Loucy (cell line): ENCODE results near the gene CCDC57.

ENCODE experiments used
- H2AFZ ChIP-seq: fragments of 200-600 bp; sonication (generic); 2 replicates; pipeline ENCODE4 v1.6.0; 2016; ENCODE audit warnings: antibody characterized with exemption, mild to moderate bottlenecking, low read length, moderate library complexity
- H3F3A ChIP-seq: fragments of 200-600 bp; 2 replicates; pipeline ENCODE4 v1.6.0; 2016; ENCODE audit warnings: antibody characterized with exemption, low read depth, mild to moderate bottlenecking
- H3K27me3 ChIP-seq: fragments of 200-600 bp; sonication (generic); 2 replicates; pipeline ENCODE4 v1.6.1; 2014; ENCODE audit warnings: low read length, mild to moderate bottlenecking; ENCODE audit not compliant: insufficient read depth, poor library complexity, severe bottlenecking
- H3K36me3 ChIP-seq: fragments of 200-600 bp; sonication (generic); 2 replicates; pipeline ENCODE4 v1.6.1; 2016; ENCODE audit warnings: low read length; ENCODE audit not compliant: insufficient read depth
- H3K4me1 ChIP-seq: fragments of 200-600 bp; sonication (generic); 2 replicates; pipeline ENCODE4 v1.5.1; 2014; ENCODE audit warnings: low read length, mild to moderate bottlenecking; ENCODE audit not compliant: insufficient read depth, poor library complexity, severe bottlenecking
- H3K4me2 ChIP-seq: fragments of 200-600 bp; sonication (generic); 2 replicates; pipeline ENCODE4 v1.6.0; 2014; ENCODE audit warnings: antibody characterized with exemption, low read length, low read depth, mild to moderate bottlenecking; ENCODE audit not compliant: poor library complexity, severe bottlenecking
- H3K4me3 ChIP-seq: fragments of 200-600 bp; sonication (generic); 2 replicates; pipeline ENCODE4 v1.5.1; 2014; ENCODE audit warnings: low read length, mild to moderate bottlenecking, mixed read lengths; ENCODE audit not compliant: poor library complexity, severe bottlenecking
- H3K79me2 ChIP-seq: fragments of 200-600 bp; sonication (generic); 2 replicates; pipeline ENCODE4 v1.6.1; 2014; ENCODE audit warnings: low read length; ENCODE audit not compliant: insufficient read depth
- H3K9ac ChIP-seq: fragments of 200-600 bp; sonication (generic); 2 replicates; pipeline ENCODE4 v1.6.0; 2014; ENCODE audit warnings: mild to moderate bottlenecking, low read depth, low read length, moderate library complexity; ENCODE audit not compliant: poor library complexity, severe bottlenecking
- H3K9me2 ChIP-seq: fragments of 200-600 bp; sonication (generic); replicated peaks from 2 replicates; pipeline ENCODE4 v1.6.1; 2016; ENCODE audit warnings: low read depth, low read length, mixed read lengths
- H3K9me3 ChIP-seq: fragments of 200-600 bp; sonication (generic); 2 replicates; pipeline ENCODE4 v1.6.1; 2014; ENCODE audit warnings: mild to moderate bottlenecking, antibody characterized with exemption, low read length, low read depth; ENCODE audit not compliant: insufficient read depth
- H4K20me1 ChIP-seq: fragments of 200-600 bp; sonication (generic); 2 replicates; pipeline ENCODE4 v1.6.0; 2014; ENCODE audit warnings: antibody characterized with exemption, low read length, mild to moderate bottlenecking; ENCODE audit not compliant: insufficient read depth, poor library complexity, severe bottlenecking
- EZH2phosphoT487 ChIP-seq: fragments of 200-600 bp; IDR thresholded peaks from 2 replicates; pipeline ENCODE4 v1.6.1; 2018; ENCODE audit warnings: antibody characterized with exemption, mild to moderate bottlenecking, moderate library complexity, borderline replicate concordance
- TF ChIP-seq, protein P1 (sequence below): fragments of 200-600 bp; sonication (generic); conservative IDR thresholded peaks from 2 replicates; pipeline ENCODE4 v1.5.1; 2014; ENCODE audit warnings: mild to moderate bottlenecking, antibody characterized with exemption, low read length

CCDC57 gene

DNA sequence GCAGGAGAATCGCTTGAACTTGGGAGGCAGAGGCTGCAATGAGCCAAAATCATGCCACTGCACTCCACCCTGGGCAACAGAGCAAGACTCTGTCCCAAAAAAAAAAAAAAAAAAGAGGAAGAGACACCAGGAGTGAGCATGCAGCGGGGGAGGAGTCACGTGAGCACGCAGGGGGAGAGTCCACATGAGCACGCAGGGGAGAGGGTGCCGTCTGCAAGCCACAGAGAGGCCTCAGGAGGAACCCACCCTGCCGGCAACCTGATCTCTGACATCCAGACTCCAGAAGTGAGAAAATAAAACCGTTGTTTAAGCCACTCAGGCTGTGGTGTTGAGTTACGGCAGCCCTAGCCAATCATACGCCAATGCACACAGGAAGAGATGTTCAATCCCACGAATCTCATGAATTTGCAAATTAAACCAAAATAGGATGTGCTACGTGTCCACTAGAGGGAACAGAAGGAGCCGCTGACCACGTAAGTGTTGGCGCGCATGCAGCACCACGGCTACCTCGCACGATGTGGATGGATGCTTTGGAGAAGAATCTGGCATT, 42.2 kb downstream of the CCDC57 start:
- Histone ChIP-seq H3K9me3 (no peaks in the 10 kb centered on the region), H3K4me2 (no peak overlapping the region), H3K79me2 (peaks cover 2% of the 10 kb centered on the region; the same call in 1 of the 2 replicates), H3K27me3 (no peaks in the 10 kb centered on the region), H3K9me2 (no peaks in the 10 kb centered on the region), H3F3A (no peaks in the 10 kb centered on the region), H3K4me3 (no peak overlapping the region), H3K9ac (no peak overlapping the region), H2AFZ (no peak overlapping the region), H4K20me1 (no peaks in the 10 kb centered on the region), H3K36me3 (peaks cover 71% of the 10 kb centered on the region; the same call in 1 of the 2 replicates), H3K4me1 (no peaks in the 10 kb centered on the region)
- no peak for TF ChIP-seq EZH2phosphoT487
- TF ChIP-seq, protein P1, sequence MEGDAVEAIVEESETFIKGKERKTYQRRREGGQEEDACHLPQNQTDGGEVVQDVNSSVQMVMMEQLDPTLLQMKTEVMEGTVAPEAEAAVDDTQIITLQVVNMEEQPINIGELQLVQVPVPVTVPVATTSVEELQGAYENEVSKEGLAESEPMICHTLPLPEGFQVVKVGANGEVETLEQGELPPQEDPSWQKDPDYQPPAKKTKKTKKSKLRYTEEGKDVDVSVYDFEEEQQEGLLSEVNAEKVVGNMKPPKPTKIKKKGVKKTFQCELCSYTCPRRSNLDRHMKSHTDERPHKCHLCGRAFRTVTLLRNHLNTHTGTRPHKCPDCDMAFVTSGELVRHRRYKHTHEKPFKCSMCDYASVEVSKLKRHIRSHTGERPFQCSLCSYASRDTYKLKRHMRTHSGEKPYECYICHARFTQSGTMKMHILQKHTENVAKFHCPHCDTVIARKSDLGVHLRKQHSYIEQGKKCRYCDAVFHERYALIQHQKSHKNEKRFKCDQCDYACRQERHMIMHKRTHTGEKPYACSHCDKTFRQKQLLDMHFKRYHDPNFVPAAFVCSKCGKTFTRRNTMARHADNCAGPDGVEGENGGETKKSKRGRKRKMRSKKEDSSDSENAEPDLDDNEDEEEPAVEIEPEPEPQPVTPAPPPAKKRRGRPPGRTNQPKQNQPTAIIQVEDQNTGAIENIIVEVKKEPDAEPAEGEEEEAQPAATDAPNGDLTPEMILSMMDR: no peak

DNA sequence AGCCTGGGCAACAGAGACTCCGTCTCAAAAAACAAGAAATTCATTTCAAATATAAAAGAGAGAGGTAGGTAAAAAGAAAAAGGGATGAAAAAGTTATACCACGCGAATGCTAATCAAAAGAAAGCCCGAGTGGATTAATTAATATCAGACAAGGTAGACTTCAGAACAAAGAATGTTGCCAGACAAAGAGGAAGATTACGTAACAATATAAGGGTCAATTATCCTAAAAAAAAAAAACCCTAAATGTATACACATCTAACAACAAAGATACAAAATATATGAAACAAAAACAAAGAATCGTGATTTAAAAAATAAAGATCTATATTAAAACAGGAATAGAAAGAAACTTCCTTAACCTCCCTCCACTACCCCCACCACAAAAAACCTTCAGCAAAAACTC, 44.1 kb downstream of the CCDC57 start:
- peaks cover 2% of the 10 kb centered on the region; the same call in 1 of the 2 replicates for H3K79me2 ChIP-seq
- no peak overlapping the region for H3K4me3 ChIP-seq
- TF ChIP-seq, protein P1: no peak
- no peak for TF ChIP-seq EZH2phosphoT487
- no peaks in the 10 kb centered on the region for H3K9me2 ChIP-seq
- H3K9me3 ChIP-seq: no peaks in the 10 kb centered on the region
- peaks cover 5% of the 10 kb centered on the region for H4K20me1 ChIP-seq
- peaks cover 86% of the 10 kb centered on the region for H3K36me3 ChIP-seq
- no peaks in the 10 kb centered on the region for H3K27me3 ChIP-seq
- no peaks in the 10 kb centered on the region for H3F3A ChIP-seq
- no peak overlapping the region for H2AFZ ChIP-seq
- no peak overlapping the region for H3K4me2 ChIP-seq
- H3K4me1 ChIP-seq: no peaks in the 10 kb centered on the region
- no peak overlapping the region for H3K9ac ChIP-seq

DNA sequence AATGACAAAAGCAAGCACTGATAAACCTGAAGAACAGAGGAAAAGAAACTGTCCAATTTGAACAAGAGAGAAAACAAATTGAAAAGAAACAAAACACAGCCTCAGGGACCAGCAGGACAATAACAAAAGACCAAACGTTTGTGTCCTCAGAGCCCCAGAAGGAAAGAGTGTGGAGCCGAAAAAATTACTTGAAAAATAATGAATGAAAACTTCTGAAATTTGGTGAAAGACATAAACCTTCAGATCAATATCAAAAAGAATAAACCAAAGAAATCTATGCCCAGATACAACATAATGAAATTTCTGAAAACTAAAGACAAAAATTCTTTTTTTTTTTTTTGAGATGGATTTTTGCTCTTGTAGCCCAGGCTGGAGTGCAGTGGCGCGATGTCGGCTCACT, 45.6 kb downstream of the CCDC57 start:
- no peak for TF ChIP-seq EZH2phosphoT487
- TF ChIP-seq, protein P1: no peak
- Histone ChIP-seq H3K9me3 (no peaks in the 10 kb centered on the region), H3K4me1 (no peaks in the 10 kb centered on the region), H3F3A (no peaks in the 10 kb centered on the region), H3K27me3 (no peaks in the 10 kb centered on the region), H3K79me2 (peaks cover 2% of the 10 kb centered on the region; the same call in 1 of the 2 replicates), H4K20me1 (peaks cover 5% of the 10 kb centered on the region), H3K4me2 (no peak overlapping the region), H3K9ac (no peak overlapping the region), H3K36me3 (peaks cover 82% of the 10 kb centered on the region), H3K9me2 (no peaks in the 10 kb centered on the region), H2AFZ (no peak overlapping the region), H3K4me3 (no peak overlapping the region)
